Cardiac fibroblast (primary cell): ENCODE data around the gene TEC.

Experiments used
- DNase-seq, 2 donors: peaks; one replicate each; pipeline versions ENCODE4 v3.0.0 to v3.0.0-alpha.2; 2010; ENCODE audit warnings: low read depth in 2 of 2
- H3K4me3 ChIP-seq, 2 donors: replicated peaks in 1 of 2; 1 replicate in 1 of 2; 2 replicates in 1 of 2; pipeline ENCODE4 v1.5.1; 2011; ENCODE audit warnings: low read depth in 2 of 2, low read length in 2 of 2, mild to moderate bottlenecking in 2 of 2, moderate library complexity in 1 of 2
- TF ChIP-seq, protein P1 (sequence below): IDR thresholded peaks from one replicate; pipeline ENCODE4 v1.5.1; 2011; ENCODE audit warnings: low read depth, mild to moderate bottlenecking, low read length, inconsistent platforms

The TEC gene

DNA sequence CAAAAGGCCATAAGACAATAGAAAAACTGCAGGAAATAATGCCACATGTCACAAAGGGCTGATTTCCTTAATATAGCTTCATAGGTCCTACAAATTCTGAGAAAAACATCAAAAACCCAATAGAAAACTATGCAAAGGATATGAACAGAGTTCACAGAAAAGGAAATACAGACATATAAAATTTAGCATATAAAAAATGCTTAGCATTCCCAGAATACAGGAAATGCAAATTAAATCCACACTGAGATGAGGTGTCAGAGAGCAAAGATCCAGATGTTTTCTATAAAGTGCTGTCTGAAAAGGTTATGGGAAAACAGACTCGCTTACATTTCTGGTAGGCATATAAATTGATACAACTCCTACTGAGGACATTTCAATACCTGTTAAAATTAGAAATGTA, 169.4 kb downstream of the TEC start:
- no peak overlapping the region for H3K4me3 ChIP-seq
- DNase-seq, result no peak
- TF ChIP-seq, protein P1, sequence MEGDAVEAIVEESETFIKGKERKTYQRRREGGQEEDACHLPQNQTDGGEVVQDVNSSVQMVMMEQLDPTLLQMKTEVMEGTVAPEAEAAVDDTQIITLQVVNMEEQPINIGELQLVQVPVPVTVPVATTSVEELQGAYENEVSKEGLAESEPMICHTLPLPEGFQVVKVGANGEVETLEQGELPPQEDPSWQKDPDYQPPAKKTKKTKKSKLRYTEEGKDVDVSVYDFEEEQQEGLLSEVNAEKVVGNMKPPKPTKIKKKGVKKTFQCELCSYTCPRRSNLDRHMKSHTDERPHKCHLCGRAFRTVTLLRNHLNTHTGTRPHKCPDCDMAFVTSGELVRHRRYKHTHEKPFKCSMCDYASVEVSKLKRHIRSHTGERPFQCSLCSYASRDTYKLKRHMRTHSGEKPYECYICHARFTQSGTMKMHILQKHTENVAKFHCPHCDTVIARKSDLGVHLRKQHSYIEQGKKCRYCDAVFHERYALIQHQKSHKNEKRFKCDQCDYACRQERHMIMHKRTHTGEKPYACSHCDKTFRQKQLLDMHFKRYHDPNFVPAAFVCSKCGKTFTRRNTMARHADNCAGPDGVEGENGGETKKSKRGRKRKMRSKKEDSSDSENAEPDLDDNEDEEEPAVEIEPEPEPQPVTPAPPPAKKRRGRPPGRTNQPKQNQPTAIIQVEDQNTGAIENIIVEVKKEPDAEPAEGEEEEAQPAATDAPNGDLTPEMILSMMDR, result no peak

DNA sequence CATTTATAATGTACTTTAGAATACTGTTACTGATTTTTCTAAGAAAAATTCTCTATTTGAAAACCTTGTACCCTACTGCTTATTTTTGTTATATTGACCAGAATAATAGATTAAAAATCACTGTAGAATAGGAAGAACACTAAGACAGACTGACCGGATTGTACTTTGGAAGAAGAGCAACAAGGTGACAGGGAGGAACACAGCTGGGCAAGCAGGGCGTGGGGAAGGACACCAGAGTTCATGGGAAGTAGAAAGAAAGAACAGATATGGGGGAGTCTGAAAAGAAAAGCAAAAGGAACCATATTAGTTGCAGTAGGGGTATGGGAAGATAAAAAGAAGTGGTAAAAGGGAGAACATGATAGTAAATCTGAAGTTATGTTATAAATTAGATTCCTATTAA, 174.2 kb downstream of the TEC start:
- no peak overlapping the region for H3K4me3 ChIP-seq
- no peak for DNase-seq
- TF ChIP-seq, protein P1, result no peak

DNA sequence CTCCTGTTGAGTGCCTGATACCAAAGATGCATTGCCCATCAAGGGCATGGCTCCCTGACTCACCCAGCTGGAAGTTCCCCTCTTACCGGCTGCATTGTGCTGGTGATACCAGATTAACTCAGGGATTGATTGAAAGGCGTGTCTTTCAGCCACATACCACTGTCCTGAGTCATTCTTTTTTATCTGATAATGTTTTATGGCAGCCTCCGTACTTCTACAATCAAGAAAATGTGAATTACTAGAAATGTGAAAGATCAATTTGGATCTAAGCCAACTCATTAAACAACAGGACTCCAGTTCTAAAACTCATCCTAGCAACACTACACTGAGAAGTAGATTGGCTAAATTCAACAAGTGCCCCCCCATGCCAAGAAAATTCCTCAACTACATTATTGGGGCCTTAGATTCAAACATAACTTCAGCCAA, 175.6 kb downstream of the TEC start:
- TF ChIP-seq, protein P1, result no peak
- DNase-seq, result peak in 1 of 2 donors; percentile 22
- H3K4me3 ChIP-seq, result no peak overlapping the region

DNA sequence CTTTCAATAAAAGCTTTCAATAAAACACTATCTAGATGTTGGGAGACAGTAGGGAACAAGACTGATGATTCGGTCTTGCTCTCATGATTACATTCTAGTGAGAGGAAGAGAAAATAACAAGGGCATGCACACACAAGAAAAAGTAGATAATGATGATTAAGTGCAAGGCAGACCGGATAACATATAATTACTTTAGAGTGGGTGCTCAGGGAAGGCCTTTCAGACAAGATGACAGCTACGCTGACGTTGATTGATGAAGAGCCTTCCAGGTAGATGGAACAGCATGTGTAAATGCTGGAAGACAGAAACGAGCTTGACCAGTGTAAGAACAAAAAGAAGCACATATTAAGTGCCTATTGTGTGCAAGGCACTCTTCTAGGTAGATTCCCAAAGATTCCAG, 179.0 kb downstream of the TEC start:
- DNase-seq, result no peak
- TF ChIP-seq, protein P1, result no peak
- H3K4me3 ChIP-seq, result no peak overlapping the region

DNA sequence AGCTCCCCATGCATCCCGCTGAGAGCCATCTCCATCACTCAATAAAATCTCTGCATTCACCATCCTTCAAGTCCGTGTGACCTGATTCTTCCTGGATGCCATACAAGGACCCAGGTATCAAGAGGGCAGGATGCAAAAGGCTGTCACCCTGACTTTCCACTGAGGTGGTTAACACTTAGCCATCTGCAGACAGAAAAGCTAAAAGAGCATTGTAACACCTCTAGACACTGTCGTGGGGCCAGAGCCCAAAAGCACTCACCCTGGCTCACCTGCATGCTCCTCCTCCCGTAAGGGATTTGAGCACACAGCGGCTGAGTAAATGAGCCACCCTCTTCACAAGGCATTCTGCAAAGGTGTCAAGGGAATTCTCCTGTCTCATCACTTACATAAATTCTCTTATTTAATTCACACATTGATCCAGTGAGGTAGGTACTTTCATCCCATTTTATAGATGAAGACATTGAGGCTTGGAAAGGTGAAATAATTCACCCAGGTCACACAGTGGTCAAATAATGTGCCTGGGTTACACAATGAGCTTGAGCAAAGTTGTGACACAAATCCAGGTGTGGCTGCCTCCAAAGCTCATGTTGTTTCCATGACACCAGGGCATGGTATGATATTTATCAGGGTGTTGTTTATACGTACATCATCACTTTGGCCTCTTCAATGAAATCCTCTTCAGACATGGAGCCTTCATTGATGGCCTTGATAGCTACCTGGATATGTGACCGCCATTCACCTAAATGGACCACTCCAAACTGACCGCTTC, 183.6 kb downstream of the TEC start:
- H3K4me3 ChIP-seq, result no peak overlapping the region
- TF ChIP-seq, protein P1, result no peak
- no peak for DNase-seq
